ENCODE measurements around the gene PDE4D.

DNA sequence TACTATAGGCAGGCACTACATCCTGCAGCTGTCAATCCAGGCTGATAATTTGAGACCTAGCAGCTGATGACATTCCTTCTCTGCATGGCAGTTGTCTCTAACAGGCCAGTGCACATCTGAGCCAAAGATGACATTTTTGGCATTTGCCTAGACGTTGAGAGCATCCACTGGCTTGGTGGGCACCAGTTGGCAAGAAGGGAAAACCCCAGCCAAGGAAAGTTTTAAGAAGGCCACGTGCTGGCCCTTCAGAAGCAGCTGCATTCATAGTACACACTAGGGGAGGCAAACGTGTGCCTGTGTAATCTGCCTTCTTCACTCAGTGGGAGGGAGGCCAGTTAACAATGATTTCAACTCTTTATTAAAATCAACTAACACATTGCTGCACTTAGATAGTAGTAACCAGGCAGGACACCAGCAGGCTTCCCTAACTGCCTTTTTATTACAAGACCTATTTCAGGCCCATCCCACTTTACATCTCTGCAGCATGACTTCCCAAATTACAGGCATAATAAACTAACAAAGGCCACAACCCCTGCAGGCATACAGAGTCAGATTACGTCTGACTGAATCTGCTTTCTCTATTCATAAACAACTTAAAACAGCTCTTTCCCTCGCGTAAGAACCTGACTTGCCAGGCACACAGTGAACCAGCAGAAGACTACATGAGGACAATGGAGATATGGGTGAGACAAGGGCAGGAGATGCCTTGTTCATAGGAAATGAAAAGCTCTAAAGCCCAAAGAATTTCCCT, 576.3 kb downstream of the PDE4D start:
- TF ChIP-seq ESRRA (CRISPR knock-in tag; IDR thresholded peaks at IDR 0.05; ENCODE audit: borderline replicate concordance) = no peak
- no peak for TF ChIP-seq CTCF (IDR thresholded peaks at IDR 0.05)
